Measurements from ENCODE around the gene TTI1. TPM values are rescaled to one million over a fixed set of nuclear protein-coding genes. Genes with fewer than 3 reads are reported as not detected.

TTI1 gene
- total and polyA plus RNA-seq, 9 of the 15 experiments (the other 6 are each of a cell fraction or from before 2014, with no cell fraction given) = 9.8 to 55.1 (median 39.4) TPM

- no peak for TF ChIP-seq SRSF1 (IDR thresholded peaks at IDR 0.05; ENCODE audit: low read depth, low read length)
- peak; percentile 91 for TF ChIP-seq MGA (IDR thresholded peaks at IDR 0.05)
- TF ChIP-seq PHF21A (IDR thresholded peaks at IDR 0.05; ENCODE audit: borderline replicate concordance, low read depth) = no peak
- no peak for TF ChIP-seq SFPQ (IDR thresholded peaks at IDR 0.05; ENCODE audit: low read depth, low read length)
- TF ChIP-seq NCOR1 (IDR thresholded peaks at IDR 0.05) = peak; percentile 75
- no peak for TF ChIP-seq MYNN (IDR thresholded peaks at IDR 0.05)
- TF ChIP-seq MYNN (CRISPR knock-in tag; IDR thresholded peaks at IDR 0.05) = no peak
- no peak for TF ChIP-seq HOMEZ (CRISPR knock-in tag; IDR thresholded peaks at IDR 0.05)
- no peak for TF ChIP-seq RNF2 (IDR thresholded peaks at IDR 0.05)
- no peak for TF ChIP-seq DNMT1 (IDR thresholded peaks at IDR 0.05)
- no peak for TF ChIP-seq ZKSCAN1 (IDR thresholded peaks at IDR 0.05; ENCODE audit: low read depth, low read length)
- peak in 1 of 2 experiments; percentile 17; a peak in 1 of 4 replicates for TF ChIP-seq RAD21 (CRISPR knock-in tag; conservative IDR thresholded peaks at IDR 0.05 in 1 of 2, IDR thresholded peaks at IDR 0.05 in 1 of 2)
Observed at GRCh38 chr20:37973059-37973910, 60.0 kb downstream of the TTI1 start (continued).
